Neural cell (in vitro differentiated cells): Measurements from ENCODE around the gene CST4. TPM values are rescaled to one million over a fixed set of nuclear protein-coding genes. Genes with fewer than 3 reads are reported as not detected.
"Not testable (repeated sequence)": the region's sequence is repeated elsewhere in the genome, so short reads cannot be mapped to it uniquely, and the experiment has no call there.

ENCODE experiments used
- H2AFZ ChIP-seq: fragments of 200-600, 300-800 bp; sonication (generic), shearing (Covaris generic); 2 replicates; pipeline ENCODE4 v1.6.0; 2014; ENCODE audit warnings: low read depth, mild to moderate bottlenecking, antibody characterized with exemption, low read length, moderate library complexity
- H3F3A ChIP-seq: fragments of 200-600 bp; shearing (Covaris generic); 2 replicates; pipeline ENCODE4 v1.6.1; 2016; ENCODE audit warnings: mild to moderate bottlenecking, moderate library complexity, mixed read lengths, antibody characterized with exemption, low read length; ENCODE audit not compliant: insufficient read depth, poor library complexity, severe bottlenecking
- H3K27ac ChIP-seq: fragments of 200-600, 300-800 bp; sonication (generic), shearing (Covaris generic); 2 replicates; pipeline ENCODE4 v1.5.1; 2014; ENCODE audit warnings: mild to moderate bottlenecking, low read length, moderate library complexity
- H3K27me3 ChIP-seq: fragments of 300-800, 200-600 bp; sonication (generic), shearing (Covaris generic); 2 replicates; pipeline ENCODE4 v1.6.0; 2014; ENCODE audit warnings: mild to moderate bottlenecking, low read depth, low read length, moderate library complexity; ENCODE audit not compliant: insufficient read depth
- H3K36me3 ChIP-seq: fragments of 300-800, 200-600 bp; sonication (generic), shearing (Covaris generic); 2 replicates; pipeline ENCODE4 v1.5.1; 2014; ENCODE audit warnings: mild to moderate bottlenecking, antibody characterized with exemption, low read length, moderate library complexity; ENCODE audit not compliant: insufficient read depth
- H3K4me2 ChIP-seq: fragments of 300-800, 200-600 bp; sonication (generic), shearing (Covaris generic); 2 replicates; pipeline ENCODE4 v1.6.0; 2014; ENCODE audit warnings: mild to moderate bottlenecking, low read length
- H3K4me3 ChIP-seq: fragments of 300-800, 200-600 bp; sonication (generic), shearing (Covaris generic); 2 replicates; pipeline ENCODE4 v1.5.1; 2014; ENCODE audit warnings: mild to moderate bottlenecking, low read length, moderate library complexity
- H3K79me2 ChIP-seq: fragments of 200-600 bp; shearing (Covaris generic); replicated peaks from 2 replicates; pipeline ENCODE4 v1.6.0; 2014; ENCODE audit warnings: mild to moderate bottlenecking, low read length, moderate library complexity; ENCODE audit not compliant: insufficient read depth
- H3K9ac ChIP-seq: fragments of 300-800, 200-600 bp; sonication (generic), shearing (Covaris generic); 2 replicates; pipeline ENCODE4 v1.6.1; 2016; ENCODE audit warnings: mild to moderate bottlenecking, low read length, mixed read lengths
- H3K9me2 ChIP-seq: fragments of 200-600 bp; shearing (Covaris generic); 2 replicates; pipeline ENCODE4 v1.6.1; 2016; ENCODE audit warnings: mild to moderate bottlenecking, low read length, mixed read lengths; ENCODE audit not compliant: insufficient read depth
- H3K9me3 ChIP-seq: fragments of 200-600, 300-800 bp; sonication (generic), shearing (Covaris generic); 2 replicates; pipeline ENCODE4 v1.6.1; 2016; ENCODE audit warnings: mild to moderate bottlenecking, mixed run types, low read length, moderate library complexity, mixed read lengths
- H4K20me1 ChIP-seq: fragments of 200-600 bp; shearing (Covaris generic); 2 replicates; pipeline ENCODE4 v1.6.1; 2016; ENCODE audit warnings: mild to moderate bottlenecking, mixed run types; ENCODE audit not compliant: insufficient read depth
- EP300 ChIP-seq: fragments of 450-650 bp; conservative IDR thresholded peaks from 2 replicates; pipeline ENCODE4 v1.6.1; 2014; ENCODE audit warnings: antibody characterized with exemption, mild to moderate bottlenecking, moderate library complexity; ENCODE audit not compliant: poor library complexity, severe bottlenecking
- EZH2 ChIP-seq: fragments of 200-600, 300-800 bp; shearing (Covaris generic), sonication (generic); IDR thresholded peaks from 2 replicates; pipeline ENCODE4 v1.6.1; 2014; ENCODE audit warnings: antibody characterized with exemption, low read length, borderline replicate concordance, mild to moderate bottlenecking; ENCODE audit not compliant: insufficient read depth, poor library complexity, severe bottlenecking
- MXI1 ChIP-seq: fragments of 450-650 bp; conservative IDR thresholded peaks from 2 replicates; pipeline ENCODE4 v1.6.1; 2014; ENCODE audit warnings: antibody characterized with exemption, mild to moderate bottlenecking; ENCODE audit not compliant: poor library complexity, severe bottlenecking
- POLR2AphosphoS5 ChIP-seq: IDR thresholded peaks from 2 replicates; pipeline ENCODE4 v1.6.1; 2012
- RAD21 ChIP-seq: fragments of 450-650 bp; conservative IDR thresholded peaks from 2 replicates; pipeline ENCODE4 v1.6.1; 2014; ENCODE audit warnings: antibody characterized with exemption, mild to moderate bottlenecking, moderate library complexity
- SMC3 ChIP-seq: fragments of 450-650 bp; conservative IDR thresholded peaks from 2 replicates; pipeline ENCODE4 v1.6.1; 2014; ENCODE audit warnings: antibody characterized with exemption, mild to moderate bottlenecking, moderate library complexity; ENCODE audit not compliant: poor library complexity
- TAF1 ChIP-seq: IDR thresholded peaks from 2 replicates; pipeline ENCODE4 v1.6.1; 2012; ENCODE audit warnings: low read depth
- polyA plus RNA-seq: library from polyadenylated mRNA; depleted of rRNA; stranded (reverse); fragments of >200 nt; gene quantifications from 2 replicates; pipeline ENCODE4 v1.2.3, GENCODE V29; 2014
- TF ChIP-seq, protein P1 (sequence below): fragments of 450-650 bp; IDR thresholded peaks from 2 replicates; pipeline ENCODE4 v1.5.1; 2014; ENCODE audit warnings: antibody characterized with exemption, mild to moderate bottlenecking, moderate library complexity; ENCODE audit not compliant: poor library complexity, severe bottlenecking
- TF ChIP-seq, protein P2 (sequence below): IDR thresholded peaks from 2 replicates; pipeline ENCODE4 v1.6.1; 2012; ENCODE audit warnings: borderline replicate concordance

Gene CST4
- polyA plus RNA-seq, 1 donor from 2014 or later, result not detected

DNA sequence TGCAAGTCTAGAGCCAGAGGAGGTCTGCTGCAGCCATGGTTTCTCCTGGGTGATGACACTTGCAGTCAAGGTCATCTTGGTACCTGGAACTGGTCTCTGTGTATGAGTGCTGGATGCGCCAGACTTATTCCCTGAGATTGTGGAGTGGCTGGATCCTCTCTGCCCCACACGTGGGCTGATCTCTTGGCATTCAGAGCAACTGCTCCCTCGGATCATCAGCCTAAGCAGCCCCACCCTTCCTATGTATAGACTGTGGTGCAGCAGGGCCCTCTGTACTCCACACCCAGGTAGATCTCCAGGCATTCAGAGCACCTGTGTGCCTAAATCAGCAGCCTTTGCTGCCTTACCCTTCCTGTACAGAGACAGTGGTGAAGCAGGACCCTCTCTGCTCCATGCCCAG is 12.1 kb upstream of the CST4 start:
- Histone ChIP-seq H3K27ac (no peak overlapping the region), H3K9ac (no peak overlapping the region), H3F3A (no peaks in the 10 kb centered on the region), H3K4me2 (no peak overlapping the region), H2AFZ (no peak overlapping the region), H3K27me3 (no peaks in the 10 kb centered on the region), H3K36me3 (no peaks in the 10 kb centered on the region), H3K9me3 (no peaks in the 10 kb centered on the region), H3K9me2 (no peaks in the 10 kb centered on the region), H4K20me1 (no peaks in the 10 kb centered on the region), H3K4me3 (no peak overlapping the region), H3K79me2 (no peaks in the 10 kb centered on the region)
- TF ChIP-seq, protein P1, sequence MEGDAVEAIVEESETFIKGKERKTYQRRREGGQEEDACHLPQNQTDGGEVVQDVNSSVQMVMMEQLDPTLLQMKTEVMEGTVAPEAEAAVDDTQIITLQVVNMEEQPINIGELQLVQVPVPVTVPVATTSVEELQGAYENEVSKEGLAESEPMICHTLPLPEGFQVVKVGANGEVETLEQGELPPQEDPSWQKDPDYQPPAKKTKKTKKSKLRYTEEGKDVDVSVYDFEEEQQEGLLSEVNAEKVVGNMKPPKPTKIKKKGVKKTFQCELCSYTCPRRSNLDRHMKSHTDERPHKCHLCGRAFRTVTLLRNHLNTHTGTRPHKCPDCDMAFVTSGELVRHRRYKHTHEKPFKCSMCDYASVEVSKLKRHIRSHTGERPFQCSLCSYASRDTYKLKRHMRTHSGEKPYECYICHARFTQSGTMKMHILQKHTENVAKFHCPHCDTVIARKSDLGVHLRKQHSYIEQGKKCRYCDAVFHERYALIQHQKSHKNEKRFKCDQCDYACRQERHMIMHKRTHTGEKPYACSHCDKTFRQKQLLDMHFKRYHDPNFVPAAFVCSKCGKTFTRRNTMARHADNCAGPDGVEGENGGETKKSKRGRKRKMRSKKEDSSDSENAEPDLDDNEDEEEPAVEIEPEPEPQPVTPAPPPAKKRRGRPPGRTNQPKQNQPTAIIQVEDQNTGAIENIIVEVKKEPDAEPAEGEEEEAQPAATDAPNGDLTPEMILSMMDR, result no peak
- TF ChIP-seq, protein P2, sequence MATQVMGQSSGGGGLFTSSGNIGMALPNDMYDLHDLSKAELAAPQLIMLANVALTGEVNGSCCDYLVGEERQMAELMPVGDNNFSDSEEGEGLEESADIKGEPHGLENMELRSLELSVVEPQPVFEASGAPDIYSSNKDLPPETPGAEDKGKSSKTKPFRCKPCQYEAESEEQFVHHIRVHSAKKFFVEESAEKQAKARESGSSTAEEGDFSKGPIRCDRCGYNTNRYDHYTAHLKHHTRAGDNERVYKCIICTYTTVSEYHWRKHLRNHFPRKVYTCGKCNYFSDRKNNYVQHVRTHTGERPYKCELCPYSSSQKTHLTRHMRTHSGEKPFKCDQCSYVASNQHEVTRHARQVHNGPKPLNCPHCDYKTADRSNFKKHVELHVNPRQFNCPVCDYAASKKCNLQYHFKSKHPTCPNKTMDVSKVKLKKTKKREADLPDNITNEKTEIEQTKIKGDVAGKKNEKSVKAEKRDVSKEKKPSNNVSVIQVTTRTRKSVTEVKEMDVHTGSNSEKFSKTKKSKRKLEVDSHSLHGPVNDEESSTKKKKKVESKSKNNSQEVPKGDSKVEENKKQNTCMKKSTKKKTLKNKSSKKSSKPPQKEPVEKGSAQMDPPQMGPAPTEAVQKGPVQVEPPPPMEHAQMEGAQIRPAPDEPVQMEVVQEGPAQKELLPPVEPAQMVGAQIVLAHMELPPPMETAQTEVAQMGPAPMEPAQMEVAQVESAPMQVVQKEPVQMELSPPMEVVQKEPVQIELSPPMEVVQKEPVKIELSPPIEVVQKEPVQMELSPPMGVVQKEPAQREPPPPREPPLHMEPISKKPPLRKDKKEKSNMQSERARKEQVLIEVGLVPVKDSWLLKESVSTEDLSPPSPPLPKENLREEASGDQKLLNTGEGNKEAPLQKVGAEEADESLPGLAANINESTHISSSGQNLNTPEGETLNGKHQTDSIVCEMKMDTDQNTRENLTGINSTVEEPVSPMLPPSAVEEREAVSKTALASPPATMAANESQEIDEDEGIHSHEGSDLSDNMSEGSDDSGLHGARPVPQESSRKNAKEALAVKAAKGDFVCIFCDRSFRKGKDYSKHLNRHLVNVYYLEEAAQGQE, result no peak
- TF ChIP-seq MXI1 (no peak), EZH2 (no peak), SMC3 (no peak), TAF1 (no peak), POLR2AphosphoS5 (no peak), EP300 (no peak), RAD21 (no peak)

DNA sequence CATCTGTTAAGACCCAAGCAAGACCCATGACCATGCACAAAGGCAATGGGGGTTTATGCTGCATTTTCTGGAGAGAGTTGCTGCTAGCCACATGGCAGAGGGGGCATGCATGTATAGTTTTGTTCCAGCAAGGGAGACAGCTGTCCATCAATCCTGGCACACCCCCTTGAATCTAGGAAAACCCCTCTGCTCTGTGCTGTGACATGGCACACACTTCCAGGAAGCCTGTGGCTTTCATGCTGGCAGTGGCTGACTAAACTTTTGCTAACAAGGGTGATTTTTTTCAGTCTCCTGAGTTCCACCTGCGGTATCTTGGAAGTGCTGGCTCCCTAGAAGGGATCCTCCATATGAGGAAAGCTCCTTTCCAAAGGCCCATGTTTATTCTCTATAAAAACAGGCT is 9.1 kb upstream of the CST4 start:
- Histone ChIP-seq H4K20me1 (no peaks in the 10 kb centered on the region), H3K9me3 (no peaks in the 10 kb centered on the region), H3K27ac (no peak overlapping the region), H3F3A (no peaks in the 10 kb centered on the region), H3K4me2 (no peak overlapping the region), H3K4me3 (no peak overlapping the region), H3K9ac (no peak overlapping the region), H3K79me2 (no peaks in the 10 kb centered on the region), H3K36me3 (no peaks in the 10 kb centered on the region), H2AFZ (no peak overlapping the region), H3K9me2 (no peaks in the 10 kb centered on the region), H3K27me3 (no peaks in the 10 kb centered on the region)
- TF ChIP-seq, protein P2, result no peak
- TF ChIP-seq SMC3 (no peak), POLR2AphosphoS5 (no peak), MXI1 (no peak), EZH2 (no peak), TAF1 (no peak), RAD21 (no peak), EP300 (no peak)
- TF ChIP-seq, protein P1, result no peak

DNA sequence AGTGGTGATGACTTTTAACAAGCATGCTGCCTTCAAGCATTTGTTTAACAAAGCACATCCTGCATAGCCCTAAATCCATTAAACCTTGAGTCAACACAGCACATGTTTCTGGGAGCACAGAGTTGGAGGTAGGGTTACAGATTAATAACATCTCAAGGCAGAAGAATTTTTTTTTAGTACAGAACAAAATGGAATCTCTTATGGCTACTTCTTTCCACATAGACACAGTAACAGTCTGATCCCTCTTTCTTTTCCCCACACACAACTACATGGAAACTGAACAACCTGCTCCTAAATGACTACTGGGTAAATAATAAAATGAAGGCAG is 6.2 kb upstream of the CST4 start:
- not testable (repeated sequence) for H3K9me2 ChIP-seq, H4K20me1 ChIP-seq, H3F3A ChIP-seq, H3K36me3 ChIP-seq, H3K4me3 ChIP-seq, H3K9ac ChIP-seq, H3K9me3 ChIP-seq, H3K27me3 ChIP-seq, H2AFZ ChIP-seq, H3K79me2 ChIP-seq, H3K4me2 ChIP-seq, H3K27ac ChIP-seq
